Neuronal stem cell (in vitro differentiated cells): ENCODE data around the gene CYP2E1.

ENCODE experiments used
- DNase-seq: peaks from one replicate; pipeline ENCODE4 v3.0.0-alpha.2; 2013; ENCODE audit warnings: low spot score
- H2AFZ ChIP-seq: one replicate; pipeline ENCODE4 v1.6.1; 2013; ENCODE audit warnings: mild to moderate bottlenecking, low read length, inconsistent platforms
- H2AK5ac ChIP-seq: 2 replicates; pipeline ENCODE4 v1.6.1; 2013; ENCODE audit warnings: low read depth, mild to moderate bottlenecking, inconsistent platforms, low read length, moderate library complexity, mixed read lengths
- H2BK120ac ChIP-seq: 2 replicates; pipeline ENCODE4 v1.6.1; 2013; ENCODE audit warnings: low read depth, mild to moderate bottlenecking, inconsistent platforms, low read length, moderate library complexity, mixed read lengths
- H2BK12ac ChIP-seq: one replicate; pipeline ENCODE4 v1.6.1; 2013; ENCODE audit warnings: low read length, inconsistent platforms
- H2BK15ac ChIP-seq: 2 replicates; pipeline ENCODE4 v1.6.1; 2013; ENCODE audit warnings: mild to moderate bottlenecking, low read length, inconsistent platforms, mixed read lengths
- H2BK5ac ChIP-seq: one replicate; pipeline ENCODE4 v1.6.1; 2013; ENCODE audit warnings: inconsistent platforms, mild to moderate bottlenecking, low read length, moderate library complexity
- H3K14ac ChIP-seq: one replicate; pipeline ENCODE4 v1.6.1; 2013; ENCODE audit warnings: low read length, inconsistent platforms
- H3K18ac ChIP-seq: 2 replicates; pipeline ENCODE4 v1.6.1; 2013; ENCODE audit warnings: low read length, inconsistent platforms
- H3K23ac ChIP-seq: 2 replicates; pipeline ENCODE4 v1.6.1; 2013; ENCODE audit warnings: low read depth, mild to moderate bottlenecking, mixed read lengths, low read length, inconsistent platforms; ENCODE audit not compliant: poor library complexity
- H3K27ac ChIP-seq: replicated peaks from 3 replicates; pipeline ENCODE4 v1.5.1; 2013; ENCODE audit warnings: low read length, inconsistent platforms
- H3K27me3 ChIP-seq, 3 experiments: 2 replicates each; pipeline ENCODE4 v1.6.1; 2013; ENCODE audit warnings: low read length in 3 of 3, mild to moderate bottlenecking in 2 of 3, inconsistent platforms in 1 of 3, low read depth in 1 of 3, mixed read lengths in 1 of 3, moderate library complexity in 1 of 3; ENCODE audit not compliant: control insufficient read depth in 3 of 3, insufficient read depth in 3 of 3
- H3K36me3 ChIP-seq, 2 donors: replicated peaks in 1 of 2; 2 replicates each; pipeline ENCODE4 v1.6.1; 2013; ENCODE audit warnings: low read length in 2 of 2; ENCODE audit not compliant: control insufficient read depth in 2 of 2, insufficient read depth in 2 of 2
- H3K4ac ChIP-seq: 2 replicates; pipeline ENCODE4 v1.6.1; 2013; ENCODE audit warnings: inconsistent platforms, mild to moderate bottlenecking, low read length, moderate library complexity
- H3K4me1 ChIP-seq, 2 donors: 1 replicate in 1 of 2; 2 replicates in 1 of 2; pipeline ENCODE4 v1.6.1; 2013; ENCODE audit warnings: low read length in 2 of 2, low read depth in 1 of 2; ENCODE audit not compliant: control insufficient read depth in 2 of 2, insufficient read depth in 1 of 2
- H3K4me2 ChIP-seq: one replicate; pipeline ENCODE4 v1.6.1; 2013; ENCODE audit warnings: mild to moderate bottlenecking, low read length, inconsistent platforms; ENCODE audit not compliant: insufficient read depth, poor library complexity, severe bottlenecking
- H3K4me3 ChIP-seq, 2 donors: 2 replicates each; pipeline ENCODE4 v1.5.1; 2013; ENCODE audit warnings: low read length in 2 of 2, mild to moderate bottlenecking in 2 of 2, inconsistent platforms in 1 of 2, moderate library complexity in 1 of 2
- H3K79me1 ChIP-seq: one replicate; pipeline ENCODE4 v1.6.1; 2013; ENCODE audit warnings: low read depth, mild to moderate bottlenecking, inconsistent platforms, low read length, moderate library complexity
- H3K9ac ChIP-seq: one replicate; pipeline ENCODE4 v1.6.1; 2013; ENCODE audit warnings: mild to moderate bottlenecking, low read depth, low read length, inconsistent platforms; ENCODE audit not compliant: poor library complexity
- H3K9me3 ChIP-seq, 2 donors: replicated peaks in 1 of 2; 2 replicates each; pipeline versions ENCODE3 to v1.6.1; 2013; ENCODE audit warnings: low read length in 2 of 2, mild to moderate bottlenecking in 2 of 2, inconsistent platforms in 1 of 2, low read depth in 1 of 2, mixed read lengths in 1 of 2, moderate library complexity in 1 of 2; ENCODE audit not compliant: control insufficient read depth in 2 of 2, insufficient read depth in 1 of 2
- H4K8ac ChIP-seq: one replicate; pipeline ENCODE4 v1.6.1; 2013; ENCODE audit warnings: low read depth, mild to moderate bottlenecking, inconsistent platforms, low read length, moderate library complexity
- H4K91ac ChIP-seq: one replicate; pipeline ENCODE4 v1.6.1; 2013; ENCODE audit warnings: low read length, low read depth, mild to moderate bottlenecking, inconsistent platforms; ENCODE audit not compliant: poor library complexity
- WGBS, 2 donors: extraction: QIAGEN DNeasy Blood & Tissue Kit; methylation state at CpG; one replicate each; pipeline ENCODE4 v1.1.7; 2013; ENCODE audit warnings: missing lambda C conversion rate in 2 of 2, mixed read lengths in 1 of 2; ENCODE audit not compliant: insufficient read length in 2 of 2, insufficient replicate concordance in 1 of 2; ENCODE audit errors: extremely low coverage in 2 of 2; 5-methylcytosine and 5-hydroxymethylcytosine counted together

The CYP2E1 gene

DNA sequence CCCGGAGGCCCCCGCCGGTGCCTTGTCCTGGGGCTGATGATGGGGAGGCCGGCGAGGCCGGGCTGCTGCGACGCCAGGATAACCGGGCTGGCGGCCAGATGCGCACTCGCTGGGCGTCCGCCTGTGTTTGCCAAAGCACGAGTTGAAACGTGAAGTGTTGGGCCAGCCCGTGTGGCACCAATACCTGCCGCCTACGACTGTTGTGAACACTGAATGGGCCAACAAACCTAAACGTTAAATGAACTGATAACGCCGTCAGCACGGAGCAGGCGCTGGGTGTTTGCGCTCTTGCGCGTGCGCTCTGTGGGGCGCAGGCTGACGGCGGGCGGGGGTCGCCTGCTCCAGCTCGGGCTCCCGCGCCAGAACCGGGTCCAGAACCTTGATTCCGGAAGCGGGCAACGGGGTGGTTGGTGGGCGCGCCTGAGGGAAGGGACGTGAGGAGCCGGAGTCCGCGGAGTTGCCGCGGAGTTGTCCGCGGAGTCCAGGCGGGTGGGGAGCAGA is 658 bp downstream of the CYP2E1 start:
- no peaks in the 10 kb centered on the region for H3K4me1 ChIP-seq
- peaks cover 0 to 43% of the 10 kb centered on the region in 2 donors for H3K9me3 ChIP-seq
- H4K8ac ChIP-seq: no peak overlapping the region
- no peak for DNase-seq
- no peaks in the 10 kb centered on the region for H3K79me1 ChIP-seq
- no peak overlapping the region for H2BK5ac ChIP-seq
- H4K91ac ChIP-seq: no peak overlapping the region
- no peak overlapping the region for H3K4me3 ChIP-seq
- no peak overlapping the region for H3K4ac ChIP-seq
- H3K9ac ChIP-seq: no peak overlapping the region
- no peak overlapping the region for H3K18ac ChIP-seq
- no peak overlapping the region for H3K14ac ChIP-seq
- no peak overlapping the region for H3K23ac ChIP-seq
- no peaks in the 10 kb centered on the region for H3K36me3 ChIP-seq
- H2BK15ac ChIP-seq: no peak overlapping the region
- H2AFZ ChIP-seq: no peak overlapping the region
- no peak overlapping the region for H3K4me2 ChIP-seq
- H3K27ac ChIP-seq: no peak overlapping the region
- no CpG with 5 or more reads among the region's 51 CpGs for WGBS, 2 donors
- no peak overlapping the region for H2BK12ac ChIP-seq
- peaks cover 0 to 24% (median 0%) of the 10 kb centered on the region in 3 experiments for H3K27me3 ChIP-seq
- no peak overlapping the region for H2BK120ac ChIP-seq
- H2AK5ac ChIP-seq: no peak overlapping the region

DNA sequence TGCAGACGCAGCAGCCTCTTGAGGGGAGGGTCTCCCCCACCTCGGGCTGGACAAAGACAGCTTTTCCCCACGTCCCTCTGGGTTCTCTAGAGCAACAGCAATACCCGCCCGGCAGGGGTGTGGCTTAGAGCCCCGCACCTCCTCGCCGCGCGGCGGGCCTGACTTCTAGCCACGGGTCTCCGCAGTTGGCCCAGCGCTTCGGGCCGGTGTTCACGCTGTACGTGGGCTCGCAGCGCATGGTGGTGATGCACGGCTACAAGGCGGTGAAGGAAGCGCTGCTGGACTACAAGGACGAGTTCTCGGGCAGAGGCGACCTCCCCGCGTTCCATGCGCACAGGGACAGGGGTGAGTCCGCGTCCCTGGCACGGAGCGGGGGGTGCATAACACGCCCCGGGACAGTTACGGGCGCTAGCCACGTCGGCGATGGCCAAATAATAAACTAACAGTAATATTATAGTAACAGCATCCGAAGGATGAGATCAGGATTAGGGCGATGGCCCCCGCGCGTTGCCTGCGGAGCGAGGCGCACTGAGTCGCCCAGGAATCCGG is 1.2 kb downstream of the CYP2E1 start:
- Histone ChIP-seq H2BK5ac (no peak overlapping the region), H3K4me2 (no peak overlapping the region), H2AK5ac (no peak overlapping the region), H2BK120ac (no peak overlapping the region), H3K4me1 (no peaks in the 10 kb centered on the region), H4K91ac (no peak overlapping the region), H3K36me3 (no peaks in the 10 kb centered on the region), H4K8ac (no peak overlapping the region), H3K79me1 (peaks cover 1% of the 10 kb centered on the region), H2BK15ac (no peak overlapping the region), H3K23ac (peak overlapping the region; percentile 89), H3K27ac (no peak overlapping the region), H3K4ac (no peak overlapping the region), H3K14ac (no peak overlapping the region), H3K18ac (no peak overlapping the region), H2AFZ (no peak overlapping the region), H2BK12ac (no peak overlapping the region), H3K4me3 (no peak overlapping the region), H3K9me3 (peaks cover 0 to 49% of the 10 kb centered on the region in 2 donors), H3K27me3 (peaks cover 0 to 26% (median 0%) of the 10 kb centered on the region in 3 experiments), H3K9ac (no peak overlapping the region)
- no peak for DNase-seq
- WGBS, 2 donors: no CpG with 5 or more reads among the region's 50 CpGs

DNA sequence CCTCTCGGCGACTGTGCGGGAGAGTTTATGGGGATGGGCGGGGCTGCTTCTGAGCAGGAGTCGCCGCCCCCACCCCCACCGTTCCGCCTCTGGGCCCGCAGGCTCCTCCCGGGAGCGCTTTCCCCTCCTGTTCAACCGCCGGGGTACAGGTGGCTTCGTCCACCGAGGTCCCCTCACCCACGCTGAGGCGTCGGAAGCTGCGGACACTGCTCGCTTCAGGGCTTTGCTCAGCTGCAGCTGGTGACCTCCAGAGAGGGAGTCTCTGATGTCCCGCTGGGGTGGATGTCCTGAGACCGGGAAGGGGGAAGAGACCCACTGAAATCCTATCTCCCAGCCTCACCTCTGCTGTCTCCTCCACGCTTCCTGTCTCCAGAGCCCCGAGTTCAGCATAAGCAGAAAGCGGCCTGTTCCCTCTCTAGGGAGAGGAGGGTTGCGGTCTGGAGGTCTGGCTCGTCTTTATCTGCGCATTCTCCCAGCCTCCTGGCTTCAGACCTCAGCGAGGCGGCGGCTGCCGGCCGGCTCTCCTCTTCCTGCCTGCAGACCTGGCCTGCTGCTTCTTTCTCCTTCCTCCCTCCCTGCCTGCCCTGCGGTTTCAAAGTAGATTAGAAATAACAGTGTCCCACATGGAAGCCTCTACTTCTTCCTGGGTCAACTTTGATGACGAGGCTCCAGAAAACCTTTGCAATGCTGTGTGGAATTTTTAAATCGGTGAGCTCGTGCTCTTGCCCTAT is 1.8 kb downstream of the CYP2E1 start:
- H3K36me3 ChIP-seq: no peaks in the 10 kb centered on the region
- H3K14ac ChIP-seq: no peak overlapping the region
- H2BK12ac ChIP-seq: no peak overlapping the region
- no peak overlapping the region for H2BK120ac ChIP-seq
- no peaks in the 10 kb centered on the region for H3K4me1 ChIP-seq
- H3K18ac ChIP-seq: no peak overlapping the region
- H3K9ac ChIP-seq: no peak overlapping the region
- no CpG with 5 or more reads among the region's 37 CpGs for WGBS, 2 donors
- H4K91ac ChIP-seq: no peak overlapping the region
- no peak overlapping the region for H3K4ac ChIP-seq
- H2BK5ac ChIP-seq: no peak overlapping the region
- peaks cover 0 to 30% (median 0%) of the 10 kb centered on the region in 3 experiments for H3K27me3 ChIP-seq
- H2AFZ ChIP-seq: no peak overlapping the region
- H3K4me2 ChIP-seq: no peak overlapping the region
- no peak overlapping the region for H2AK5ac ChIP-seq
- H4K8ac ChIP-seq: no peak overlapping the region
- peaks cover 0 to 51% of the 10 kb centered on the region in 2 donors for H3K9me3 ChIP-seq
- no peak overlapping the region for H3K23ac ChIP-seq
- no peak overlapping the region for H3K4me3 ChIP-seq
- peaks cover 1% of the 10 kb centered on the region for H3K79me1 ChIP-seq
- H2BK15ac ChIP-seq: no peak overlapping the region
- no peak for DNase-seq
- no peak overlapping the region for H3K27ac ChIP-seq

DNA sequence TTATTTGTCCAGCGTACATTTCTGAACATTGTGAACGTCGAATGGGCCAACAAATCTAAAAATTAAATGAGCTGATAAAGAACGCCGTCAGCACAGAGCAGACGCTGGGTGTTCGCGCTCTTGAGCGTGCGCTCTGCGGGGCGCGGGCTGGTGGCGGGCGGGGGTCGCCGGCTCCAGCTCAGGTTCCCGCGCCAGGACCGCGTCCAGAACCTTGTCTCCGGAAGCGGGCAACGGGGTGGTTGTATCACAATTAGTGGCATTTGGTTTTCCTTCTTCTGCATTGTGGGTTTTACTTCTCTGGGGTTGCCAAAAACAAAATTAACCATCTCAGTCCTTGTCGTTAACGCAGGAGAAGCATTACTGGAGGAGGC is 2.4 kb downstream of the CYP2E1 start:
- no peak overlapping the region for H3K14ac ChIP-seq
- peaks cover 0 to 56% of the 10 kb centered on the region in 2 donors for H3K9me3 ChIP-seq
- H3K4me2 ChIP-seq: no peak overlapping the region
- DNase-seq: no peak
- no peak overlapping the region for H3K18ac ChIP-seq
- no peak overlapping the region for H3K4me3 ChIP-seq
- no peak overlapping the region for H3K27ac ChIP-seq
- no peak overlapping the region for H2AK5ac ChIP-seq
- H3K27me3 ChIP-seq: peaks cover 0 to 30% (median 0%) of the 10 kb centered on the region in 3 experiments
- H2BK120ac ChIP-seq: no peak overlapping the region
- no peak overlapping the region for H3K23ac ChIP-seq
- H3K4me1 ChIP-seq: no peaks in the 10 kb centered on the region
- H2BK15ac ChIP-seq: no peak overlapping the region
- WGBS, 2 donors: no CpG with 5 or more reads among the region's 26 CpGs
- H2BK12ac ChIP-seq: no peak overlapping the region
- H2BK5ac ChIP-seq: no peak overlapping the region
- peak overlapping the region; percentile 43 for H4K8ac ChIP-seq
- peaks cover 3% of the 10 kb centered on the region for H3K79me1 ChIP-seq
- no peak overlapping the region for H3K9ac ChIP-seq
- H2AFZ ChIP-seq: no peak overlapping the region
- H4K91ac ChIP-seq: no peak overlapping the region
- H3K4ac ChIP-seq: no peak overlapping the region
- no peaks in the 10 kb centered on the region for H3K36me3 ChIP-seq
